ENCODE measurements around the gene MYOD1. TPM values are rescaled to one million over a fixed set of nuclear protein-coding genes. Genes with fewer than 3 reads are reported as not detected.

Gene MYOD1
- total RNA-seq, 1 donor from 2014 or later, result not detected

DNA sequence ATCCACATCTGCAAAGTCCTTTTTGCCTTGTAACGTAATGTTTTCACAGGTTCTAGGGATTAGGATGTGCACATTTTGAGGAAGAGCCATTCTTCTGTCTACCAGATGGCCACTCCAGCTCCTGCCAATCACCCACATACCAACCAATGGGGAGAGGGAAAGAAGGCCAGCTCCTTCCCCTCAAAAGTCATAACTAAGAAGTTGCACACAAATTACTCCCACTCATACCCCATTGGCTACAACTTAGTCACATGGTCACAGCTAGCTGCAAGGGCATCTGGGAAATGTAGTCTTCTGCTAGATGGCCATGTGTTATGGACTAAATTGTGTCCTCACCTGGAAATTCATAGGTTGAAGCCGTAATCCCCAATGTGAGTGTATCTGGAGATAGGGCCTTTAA is 15.4 kb upstream of the MYOD1 start:
- ATAC-seq (ENCODE audit: low read depth) (no peak), DNase-seq (no peak)
- no peak overlapping the region for H3K4me3 Mint-ChIP-seq
- no peaks in the 10 kb centered on the region for H3K4me1 Mint-ChIP-seq
- intact Hi-C loops (cut with micrococcal nuclease), result no loop called here
- H3K27me3 Mint-ChIP-seq, result no peaks in the 10 kb centered on the region
- ChIA-PET POLR2A (no interaction called here), CTCF (no interaction called here)
- no peak for TF ChIP-seq CTCF (IDR thresholded peaks at IDR 0.05)
- no peaks in the 10 kb centered on the region for H3K36me3 Mint-ChIP-seq (ENCODE audit: low read depth)
- H3K27ac Mint-ChIP-seq, result no peak overlapping the region
- H3K9me3 Mint-ChIP-seq, result peaks cover 4% of the 10 kb centered on the region

- Mint-ChIP-seq H3K9me3 (peaks cover 4% of the 10 kb centered on the region), H3K36me3 (ENCODE audit: low read depth) (no peaks in the 10 kb centered on the region), H3K27ac (no peak overlapping the region), H3K4me3 (no peak overlapping the region), H3K4me1 (no peaks in the 10 kb centered on the region), H3K27me3 (no peaks in the 10 kb centered on the region)
- ATAC-seq (ENCODE audit: low read depth) (no peak), DNase-seq (no peak)
- POLR2A ChIA-PET, result no interaction called here
- CTCF ChIA-PET, result no interaction called here
- intact Hi-C loops (cut with micrococcal nuclease), result no loop called here
- TF ChIP-seq CTCF (IDR thresholded peaks at IDR 0.05), result no peak
Measured at GRCh38 chr11:17707830-17708229, 11.5 kb upstream of the MYOD1 start.

GRCh38 chr11:17711836-17712235 is 7.5 kb upstream of the MYOD1 start:
- POLR2A ChIA-PET, result no interaction called here
- intact Hi-C loops (cut with micrococcal nuclease), result no loop called here
- Mint-ChIP-seq H3K27ac (no peak overlapping the region), H3K27me3 (peaks cover 6% of the 10 kb centered on the region), H3K4me1 (no peaks in the 10 kb centered on the region), H3K36me3 (ENCODE audit: low read depth) (no peaks in the 10 kb centered on the region), H3K4me3 (no peak overlapping the region), H3K9me3 (no peaks in the 10 kb centered on the region)
- ATAC-seq (ENCODE audit: low read depth) (no peak), DNase-seq (no peak)
- CTCF ChIA-PET, result interaction anchor here (2.1 kb wide), 1 partner anchor 20 kb away, joined by 5 read pairs; no protein-coding TSS in a partner anchor
- no peak for TF ChIP-seq CTCF (IDR thresholded peaks at IDR 0.05)

DNA sequence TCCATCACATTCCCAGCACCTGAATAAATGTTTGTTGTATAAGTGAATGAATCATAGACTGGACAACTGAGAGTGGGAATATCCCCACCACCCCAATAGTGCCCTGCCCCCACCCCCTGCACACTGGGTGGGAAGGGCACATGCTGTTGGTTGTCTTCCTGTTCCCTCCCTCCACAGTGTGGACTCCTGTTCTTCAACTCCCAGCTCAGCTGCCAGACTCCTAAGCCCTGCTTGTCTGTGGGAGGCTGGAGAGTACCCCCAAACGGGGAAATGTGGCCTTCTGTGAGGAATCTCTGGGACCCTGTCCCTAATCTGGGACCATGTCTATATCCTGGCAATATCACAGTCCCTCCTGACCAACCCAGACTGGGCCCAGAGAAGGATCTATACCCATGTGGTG is 5.5 kb upstream of the MYOD1 start:
- no peak overlapping the region for H3K27ac Mint-ChIP-seq
- ChIA-PET CTCF (interaction anchor here (2.1 kb wide), 1 partner anchor 18 kb away, joined by 5 read pairs; no protein-coding TSS in a partner anchor), POLR2A (no interaction called here)
- DNase-seq (no peak), ATAC-seq (ENCODE audit: low read depth) (no peak)
- intact Hi-C loops (cut with micrococcal nuclease), result no loop called here
- no peaks in the 10 kb centered on the region for H3K9me3 Mint-ChIP-seq
- no peaks in the 10 kb centered on the region for H3K4me1 Mint-ChIP-seq
- H3K27me3 Mint-ChIP-seq, result peaks cover 12% of the 10 kb centered on the region
- no peaks in the 10 kb centered on the region for H3K36me3 Mint-ChIP-seq (ENCODE audit: low read depth)
- H3K4me3 Mint-ChIP-seq, result no peak overlapping the region
- no peak for TF ChIP-seq CTCF (IDR thresholded peaks at IDR 0.05)

GRCh38 chr11:17714356-17714854 is 5.0 kb upstream of the MYOD1 start:
- ChIA-PET CTCF (no interaction called here), POLR2A (no interaction called here)
- ATAC-seq (ENCODE audit: low read depth), result no peak
- Mint-ChIP-seq H3K27ac (no peak overlapping the region), H3K9me3 (no peaks in the 10 kb centered on the region), H3K4me3 (no peak overlapping the region), H3K4me1 (no peaks in the 10 kb centered on the region), H3K36me3 (ENCODE audit: low read depth) (no peaks in the 10 kb centered on the region), H3K27me3 (peaks cover 14% of the 10 kb centered on the region)
- no peak for TF ChIP-seq CTCF (IDR thresholded peaks at IDR 0.05)
- DNase-seq, result no peak
- intact Hi-C loops (cut with micrococcal nuclease), result no loop called here

All from activated B cell treated with CpG ODN at 0.5 μM for 24 hours (primary cell).